Activated CD4-positive, alpha-beta memory T cell treated with anti-CD3 and anti-CD28 coated beads for 36 hours (primary cell): ENCODE measurements around the gene CSH1. TPM values are rescaled to one million over a fixed set of nuclear protein-coding genes. Genes with fewer than 3 reads are reported as not detected.
"Not testable (repeated sequence)": the region's sequence is repeated elsewhere in the genome, so short reads cannot be mapped to it uniquely, and the experiment has no call there.

Experiments used
- CTCF ChIA-PET: fragments of 350-600 bp; sonication (Branson Sonifier 250); formaldehyde crosslinking; loops from one replicate; lab custom pipeline; 2021; ENCODE audit warnings: antibody characterized with exemption, inconsistent platforms; lab: Charles Lee
- POLR2A ChIA-PET: fragments of 350-600 bp; sonication (Branson Sonifier 250); formaldehyde crosslinking; loops from one replicate; lab custom pipeline; 2021; ENCODE audit warnings: antibody characterized with exemption; lab: Charles Lee
- DNase-seq: peaks from one replicate; pipeline ENCODE4 v3.0.0-alpha.2; 2020
- H3K27ac Mint-ChIP-seq: one replicate; pipeline ENCODE4 v1.8.0; 2021; ENCODE audit warnings: mixed read lengths
- H3K27me3 Mint-ChIP-seq: one replicate; pipeline ENCODE4 v1.8.0; 2021; ENCODE audit warnings: mixed read lengths
- H3K36me3 Mint-ChIP-seq: one replicate; pipeline ENCODE4 v1.8.0; 2021; ENCODE audit warnings: mixed read lengths
- H3K4me1 Mint-ChIP-seq: one replicate; pipeline ENCODE4 v1.8.0; 2021; ENCODE audit warnings: low read depth, mixed read lengths
- H3K4me3 Mint-ChIP-seq: one replicate; pipeline ENCODE4 v1.8.0; 2021; ENCODE audit warnings: mild to moderate bottlenecking, mixed read lengths
- H3K9me3 Mint-ChIP-seq: one replicate; pipeline ENCODE4 v1.8.0; 2021; ENCODE audit warnings: mixed read lengths
- intact Hi-C: fragments of 100-400 bp; cut with micrococcal nuclease; formaldehyde crosslinking; loops from one replicate; pipeline ENCODE4 v1.15.1; 2023
- total RNA-seq, 2 experiments: library from RNA; stranded (reverse); gene quantifications; one replicate each; pipeline ENCODE4 v1.2.3, GENCODE V29; 2021

The CSH1 gene
- total RNA-seq, 2 experiments from 2014 or later: not detected

GRCh38 chr17:63916566-63917185 is 20.3 kb upstream of the CSH1 start:
- no peaks in the 10 kb centered on the region for H3K36me3 Mint-ChIP-seq
- ChIA-PET CTCF (interaction anchor here (0.7 to 6.5 kb wide), 5 partner anchors 30 to 111 kb away, joined by 3 to 94 read pairs (median 5); no protein-coding TSS in a partner anchor), POLR2A (no interaction called here)
- H3K27me3 Mint-ChIP-seq: no peaks in the 10 kb centered on the region
- peaks cover 6% of the 10 kb centered on the region for H3K4me1 Mint-ChIP-seq
- intact Hi-C loops: loop anchor here (10.0 kb wide), 1 partner anchor 368 kb away; no protein-coding TSS in a partner anchor
- no peak overlapping the region for H3K4me3 Mint-ChIP-seq
- no peak overlapping the region for H3K27ac Mint-ChIP-seq
- no peak for DNase-seq
- H3K9me3 Mint-ChIP-seq: no peaks in the 10 kb centered on the region

GRCh38 chr17:63915753-63916152 is 19.4 kb upstream of the CSH1 start:
- DNase-seq, POLR2A ChIA-PET, H3K4me3 Mint-ChIP-seq, H3K4me1 Mint-ChIP-seq, H3K27me3 Mint-ChIP-seq, H3K9me3 Mint-ChIP-seq, H3K27ac Mint-ChIP-seq, H3K36me3 Mint-ChIP-seq: not testable (repeated sequence)
- intact Hi-C loops: loop anchor here (10.0 kb wide), 1 partner anchor 369 kb away; no protein-coding TSS in a partner anchor
- CTCF ChIA-PET: interaction anchor here (0.7 to 6.5 kb wide), 5 partner anchors 31 to 218 kb away, joined by 3 to 94 read pairs (median 5); no protein-coding TSS in a partner anchor

DNA sequence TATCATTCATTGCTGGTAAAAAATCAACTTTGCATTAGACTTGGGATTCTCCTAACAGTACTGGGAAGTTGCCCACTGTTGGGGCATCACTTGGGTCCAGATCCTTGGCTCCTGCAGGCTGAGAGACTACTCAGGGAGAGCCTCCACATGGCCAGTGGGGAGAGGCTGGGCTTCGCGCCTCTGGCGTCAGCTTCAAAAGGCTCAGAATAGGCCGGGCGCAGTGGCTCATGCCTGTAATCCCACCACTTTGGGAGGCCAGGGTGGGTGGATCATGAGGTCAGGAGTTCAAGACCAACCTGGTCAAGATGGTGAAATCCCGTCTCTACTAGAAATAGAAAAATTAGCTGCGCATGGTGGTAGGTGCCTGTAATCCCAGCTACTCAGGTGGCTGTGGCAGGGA is 18.1 kb upstream of the CSH1 start:
- CTCF ChIA-PET: no interaction called here
- Mint-ChIP-seq H3K27ac (no peak overlapping the region), H3K36me3 (no peaks in the 10 kb centered on the region), H3K4me3 (no peak overlapping the region), H3K27me3 (no peaks in the 10 kb centered on the region), H3K9me3 (no peaks in the 10 kb centered on the region), H3K4me1 (peaks cover 5% of the 10 kb centered on the region)
- POLR2A ChIA-PET: no interaction called here
- no peak for DNase-seq
- intact Hi-C loops: loop anchor here (10.0 kb wide), 1 partner anchor 370 kb away; no protein-coding TSS in a partner anchor

DNA sequence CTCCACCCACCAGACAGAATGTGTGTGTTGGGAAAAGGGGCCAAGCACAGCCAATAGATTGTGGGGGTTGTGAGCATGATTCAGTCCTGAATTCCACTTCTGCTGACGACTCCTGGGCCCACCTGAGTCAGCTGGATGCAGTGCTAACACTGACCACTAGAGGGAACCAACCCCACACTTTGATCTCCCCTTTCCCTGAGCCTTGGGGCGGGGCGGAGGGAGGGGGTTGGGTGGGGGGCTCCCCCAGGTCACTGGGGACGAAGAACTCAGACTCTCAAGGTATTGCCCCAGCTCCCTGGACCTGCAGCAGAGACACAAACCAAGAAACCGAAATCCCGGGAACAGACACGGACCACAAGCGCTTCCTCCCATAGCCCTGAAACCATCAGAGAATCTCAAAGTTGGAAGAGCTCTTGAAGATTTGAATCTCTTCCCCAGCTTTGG is 15.3 kb upstream of the CSH1 start:
- Mint-ChIP-seq H3K4me1 (no peaks in the 10 kb centered on the region), H3K27me3 (no peaks in the 10 kb centered on the region), H3K36me3 (no peaks in the 10 kb centered on the region), H3K9me3 (no peaks in the 10 kb centered on the region), H3K4me3 (no peak overlapping the region), H3K27ac (no peak overlapping the region)
- ChIA-PET POLR2A (interaction anchor here (0.9 kb wide), 1 partner anchor 235 kb away, joined by 3 read pairs; no protein-coding TSS in a partner anchor), CTCF (interaction anchor here (0.7 to 4.1 kb wide), 31 partner anchors 8 to 370 kb away, joined by 3 to 32 read pairs (median 4); partner anchors contain the start of gene CD79B)
- intact Hi-C loops: loop anchor here (10.0 kb wide), 1 partner anchor 373 kb away; no protein-coding TSS in a partner anchor
- peak; percentile 77 for DNase-seq

- Mint-ChIP-seq H3K4me3 (no peak within 1 kb of the TSS), H3K4me1 (no peaks in the 10 kb centered on the region), H3K9me3 (no peaks in the 10 kb centered on the region), H3K27ac (no peak within 1 kb of the TSS), H3K27me3 (no peaks in the 10 kb centered on the region), H3K36me3 (no peaks in the 10 kb centered on the region)
- ChIA-PET POLR2A (interaction anchor here (0.9 kb wide), 1 partner anchor 235 kb away, joined by 3 read pairs; no protein-coding TSS in a partner anchor), CTCF (interaction anchor here (1.0 to 4.1 kb wide), 20 partner anchors 9 to 371 kb away, joined by 3 to 32 read pairs (median 6); partner anchors contain the start of gene CD79B)
- intact Hi-C loops: loop anchor here (10.0 kb wide), 1 partner anchor 374 kb away; no protein-coding TSS in a partner anchor
- no peak for DNase-seq
Observed at GRCh38 chr17:63911041-63911635, 14.8 kb upstream of the CSH1 start, which contains the start of gene CSHL1. CSHL1 (minus strand) TSS chr17:63911258; CDS start chr17:63911196, 62 bp downstream.

GRCh38 chr17:63910096-63910495 is 13.7 kb upstream of the CSH1 start:
- ChIA-PET POLR2A (no interaction called here), CTCF (interaction anchor here (2.1 to 4.1 kb wide), 8 partner anchors 10 to 372 kb away, joined by 6 to 32 read pairs (median 14); partner anchors contain the start of gene CD79B)
- Mint-ChIP-seq H3K4me1 (no peaks in the 10 kb centered on the region), H3K9me3 (no peaks in the 10 kb centered on the region), H3K27me3 (no peaks in the 10 kb centered on the region), H3K36me3 (no peaks in the 10 kb centered on the region), H3K27ac (no peak overlapping the region), H3K4me3 (no peak overlapping the region)
- intact Hi-C loops: loop anchor here (10.0 kb wide), 1 partner anchor 375 kb away; no protein-coding TSS in a partner anchor
- no peak for DNase-seq

GRCh38 chr17:63909586-63909985 is 13.2 kb upstream of the CSH1 start:
- H3K36me3 Mint-ChIP-seq, DNase-seq, H3K4me3 Mint-ChIP-seq, H3K4me1 Mint-ChIP-seq, intact Hi-C loops, H3K27ac Mint-ChIP-seq, H3K9me3 Mint-ChIP-seq, H3K27me3 Mint-ChIP-seq, POLR2A ChIA-PET: not testable (repeated sequence)
- CTCF ChIA-PET: interaction anchor here (3.2 kb wide), 1 partner anchor 373 kb away, joined by 13 read pairs; no protein-coding TSS in a partner anchor

GRCh38 chr17:63907161-63907778 is 10.9 kb upstream of the CSH1 start:
- intact Hi-C loops, H3K4me3 Mint-ChIP-seq, H3K9me3 Mint-ChIP-seq, H3K27me3 Mint-ChIP-seq, H3K4me1 Mint-ChIP-seq, H3K36me3 Mint-ChIP-seq, H3K27ac Mint-ChIP-seq, POLR2A ChIA-PET: not testable (repeated sequence)
- peak; percentile 34 for DNase-seq
- CTCF ChIA-PET: interaction anchor here (0.6 to 1.9 kb wide), 6 partner anchors 13 to 392 kb away, joined by 3 to 4 read pairs (median 3); partner anchors contain the start of gene GH2

DNA sequence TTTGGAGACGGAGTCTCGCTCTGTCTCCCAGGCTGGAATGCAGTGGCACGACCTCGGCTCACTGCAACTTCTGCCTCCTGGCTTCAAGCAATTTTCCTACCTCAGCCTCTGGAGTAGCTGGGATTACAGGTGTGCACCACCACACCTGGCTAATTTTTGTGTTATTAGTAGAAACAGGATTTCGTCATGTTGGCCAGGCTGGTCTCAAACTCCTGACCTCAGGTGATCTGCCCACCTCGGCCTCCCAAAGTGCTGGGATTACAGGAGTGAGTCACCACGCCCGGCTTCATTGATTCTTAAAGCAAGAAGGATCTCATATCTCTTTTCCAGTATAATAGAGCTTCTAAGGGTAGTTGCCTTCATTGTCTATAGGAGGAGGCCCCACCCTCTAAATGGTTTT is 8.4 kb upstream of the CSH1 start:
- H3K4me1 Mint-ChIP-seq, H3K9me3 Mint-ChIP-seq, intact Hi-C loops, H3K4me3 Mint-ChIP-seq, POLR2A ChIA-PET, H3K27me3 Mint-ChIP-seq, H3K27ac Mint-ChIP-seq, DNase-seq, H3K36me3 Mint-ChIP-seq: not testable (repeated sequence)
- CTCF ChIA-PET: interaction anchor here (0.9 to 4.7 kb wide), 8 partner anchors 13 to 229 kb away, joined by 3 to 28 read pairs (median 13); partner anchors contain the start of gene GH1

GRCh38 chr17:63903787-63904201 is 7.4 kb upstream of the CSH1 start:
- intact Hi-C loops, H3K4me3 Mint-ChIP-seq, DNase-seq, H3K27ac Mint-ChIP-seq, POLR2A ChIA-PET, H3K27me3 Mint-ChIP-seq, H3K36me3 Mint-ChIP-seq, H3K9me3 Mint-ChIP-seq: not testable (repeated sequence)
- peaks cover 16% of the 10 kb centered on the region for H3K4me1 Mint-ChIP-seq
- CTCF ChIA-PET: interaction anchor here (0.8 to 4.7 kb wide), 11 partner anchors 8 to 355 kb away, joined by 3 to 28 read pairs (median 6); no protein-coding TSS in a partner anchor

- POLR2A ChIA-PET, intact Hi-C loops, DNase-seq, H3K36me3 Mint-ChIP-seq, H3K27me3 Mint-ChIP-seq, H3K4me3 Mint-ChIP-seq, H3K27ac Mint-ChIP-seq, H3K9me3 Mint-ChIP-seq: not testable (repeated sequence)
- CTCF ChIA-PET: interaction anchor here (0.6 to 4.7 kb wide), 9 partner anchors 10 to 270 kb away, joined by 3 to 28 read pairs (median 16); partner anchors contain the start of gene GH1
- H3K4me1 Mint-ChIP-seq: peaks cover 19% of the 10 kb centered on the region
Observed at GRCh38 chr17:63901971-63902370, 5.6 kb upstream of the CSH1 start.
